Fibroblast of lung (primary cell): Measurements from ENCODE around the gene A1CF. TPM values are rescaled to one million over a fixed set of nuclear protein-coding genes. Genes with fewer than 3 reads are reported as not detected.
"Not testable (repeated sequence)": the region's sequence is repeated elsewhere in the genome, so short reads cannot be mapped to it uniquely, and the experiment has no call there.

Experiments used
- DNase-seq, 2 donors: peaks; one replicate each; pipeline versions ENCODE4 v3.0.0 to v3.0.0-alpha.2; 2010; ENCODE audit warnings: low read depth in 2 of 2
- H2AFZ ChIP-seq: 2 replicates; pipeline ENCODE4 v1.5.1; 2012; ENCODE audit warnings: low read length, control low read depth, inconsistent platforms
- H3K27ac ChIP-seq: 2 replicates; pipeline ENCODE4 v1.5.1; 2011; ENCODE audit warnings: low read length, control low read depth; ENCODE audit not compliant: insufficient read depth
- H3K27me3 ChIP-seq: 2 replicates; pipeline ENCODE4 v1.5.1; 2011; ENCODE audit warnings: mild to moderate bottlenecking, low read length; ENCODE audit not compliant: control insufficient read depth, insufficient read depth
- H3K36me3 ChIP-seq: 2 replicates; pipeline ENCODE4 v1.5.1; 2011; ENCODE audit warnings: low read length; ENCODE audit not compliant: control insufficient read depth, insufficient read depth
- H3K4me1 ChIP-seq: 2 replicates; pipeline ENCODE4 v1.5.1; 2011; ENCODE audit warnings: low read length; ENCODE audit not compliant: control insufficient read depth, insufficient read depth; ENCODE audit errors: extremely low read depth
- H3K4me2 ChIP-seq: 2 replicates; pipeline ENCODE4 v1.5.1; 2011; ENCODE audit warnings: low read length, control low read depth; ENCODE audit not compliant: insufficient read depth; ENCODE audit errors: extremely low read depth
- H3K4me3 ChIP-seq, 4 experiments: fragments of 200-600 bp in 1 of 4; sonication (generic) in 1 of 4; replicated peaks in 1 of 4; 2 replicates each; pipeline ENCODE4 v1.5.1; 2011 to 2016; ENCODE audit warnings: low read length in 4 of 4, low read depth in 3 of 4, mild to moderate bottlenecking in 3 of 4, control low read depth in 2 of 4, inconsistent platforms in 1 of 4, mixed read lengths in 1 of 4; ENCODE audit not compliant: insufficient read depth in 1 of 4; ENCODE audit errors: control extremely low read depth in 1 of 4
- H3K79me2 ChIP-seq: 2 replicates; pipeline ENCODE4 v1.5.1; 2012; ENCODE audit warnings: mild to moderate bottlenecking, low read length, inconsistent platforms; ENCODE audit not compliant: control insufficient read depth, insufficient read depth
- H3K9ac ChIP-seq: 2 replicates; pipeline ENCODE4 v1.5.1; 2011; ENCODE audit warnings: mild to moderate bottlenecking, low read length, control low read depth; ENCODE audit not compliant: insufficient read depth
- H3K9me3 ChIP-seq: 2 replicates; pipeline ENCODE4 v1.5.1; 2012; ENCODE audit warnings: low read depth, low read length; ENCODE audit not compliant: control insufficient read depth, insufficient read depth
- H4K20me1 ChIP-seq: 2 replicates; pipeline ENCODE4 v1.5.1; 2011; ENCODE audit warnings: low read length; ENCODE audit not compliant: control insufficient read depth, insufficient read depth; ENCODE audit errors: extremely low read depth
- EZH2 ChIP-seq: IDR thresholded peaks from 2 replicates; pipeline ENCODE4 v1.5.1; 2012; ENCODE audit warnings: low read length, control low read depth, mild to moderate bottlenecking; ENCODE audit errors: missing control alignments
- polyA plus RNA-seq, 2 donors: library from polyadenylated mRNA; depleted of rRNA in 1 of 2; stranded (reverse) in 1 of 2; unstranded in 1 of 2; fragments of >200 nt; gene quantifications; 2 replicates each; pipeline ENCODE4 v1.2.1, GENCODE V29; 2011 to 2012; ENCODE audit warnings: missing spikeins in 1 of 2
- total RNA-seq: library from RNA; depleted of rRNA; stranded (reverse); fragments of >200 nt; gene quantifications from 2 replicates; pipeline ENCODE4 v1.2.1, GENCODE V29; 2014
- TF ChIP-seq, protein P1 (sequence below), 2 donors: IDR thresholded peaks in 1 of 2; conservative IDR thresholded peaks in 1 of 2; 1 replicate in 1 of 2; 2 replicates in 1 of 2; pipeline ENCODE4 v1.5.1; 2011 to 2012; ENCODE audit warnings: low read length in 2 of 2, control low read depth in 1 of 2, inconsistent platforms in 1 of 2, low read depth in 1 of 2, mild to moderate bottlenecking in 1 of 2

The A1CF gene
- total and polyA plus RNA-seq, 2 donors (not counting 1 experiment from before 2014, with no cell fraction given): not detected

DNA sequence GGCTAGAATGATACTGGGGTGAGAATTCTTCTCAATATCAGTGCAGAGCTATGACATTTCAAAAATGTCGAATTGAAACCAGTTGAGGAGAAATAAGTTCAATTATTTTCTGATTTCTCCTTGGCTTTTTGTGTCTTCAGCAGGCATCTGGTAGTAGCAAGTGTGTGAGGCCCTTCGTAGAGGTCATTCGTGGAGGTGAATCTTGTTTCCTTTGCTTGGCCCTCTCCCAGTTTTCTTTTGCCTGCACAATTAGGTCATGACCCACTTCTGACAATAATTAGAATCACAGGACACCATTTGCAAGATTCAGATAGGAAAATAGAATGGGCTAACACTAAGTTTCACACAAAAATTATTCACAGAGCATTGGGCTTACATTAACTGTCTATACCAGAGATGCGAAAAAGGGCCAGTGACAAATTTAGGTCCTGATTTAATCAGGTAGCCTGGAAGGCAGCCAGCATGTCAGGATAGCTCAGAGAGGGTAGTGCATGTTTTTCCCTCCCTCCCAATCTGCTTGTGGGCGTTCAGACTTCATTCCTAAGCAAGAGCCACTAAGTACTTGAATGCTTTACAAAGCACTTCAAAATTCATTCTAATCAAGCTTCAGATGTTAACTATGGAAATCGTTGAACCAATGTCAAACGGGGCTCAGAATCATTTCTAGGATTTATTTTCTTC is 24.0 kb upstream of the A1CF start:
- Histone ChIP-seq H3K4me2 (no peak overlapping the region), H2AFZ (no peak overlapping the region), H3K4me3 (no peak overlapping the region), H3K27me3 (no peaks in the 10 kb centered on the region), H3K79me2 (no peaks in the 10 kb centered on the region), H4K20me1 (no peaks in the 10 kb centered on the region), H3K9me3 (no peaks in the 10 kb centered on the region), H3K36me3 (no peaks in the 10 kb centered on the region), H3K9ac (no peak overlapping the region), H3K27ac (no peak overlapping the region), H3K4me1 (no peaks in the 10 kb centered on the region)
- no peak for DNase-seq
- TF ChIP-seq, protein P1, sequence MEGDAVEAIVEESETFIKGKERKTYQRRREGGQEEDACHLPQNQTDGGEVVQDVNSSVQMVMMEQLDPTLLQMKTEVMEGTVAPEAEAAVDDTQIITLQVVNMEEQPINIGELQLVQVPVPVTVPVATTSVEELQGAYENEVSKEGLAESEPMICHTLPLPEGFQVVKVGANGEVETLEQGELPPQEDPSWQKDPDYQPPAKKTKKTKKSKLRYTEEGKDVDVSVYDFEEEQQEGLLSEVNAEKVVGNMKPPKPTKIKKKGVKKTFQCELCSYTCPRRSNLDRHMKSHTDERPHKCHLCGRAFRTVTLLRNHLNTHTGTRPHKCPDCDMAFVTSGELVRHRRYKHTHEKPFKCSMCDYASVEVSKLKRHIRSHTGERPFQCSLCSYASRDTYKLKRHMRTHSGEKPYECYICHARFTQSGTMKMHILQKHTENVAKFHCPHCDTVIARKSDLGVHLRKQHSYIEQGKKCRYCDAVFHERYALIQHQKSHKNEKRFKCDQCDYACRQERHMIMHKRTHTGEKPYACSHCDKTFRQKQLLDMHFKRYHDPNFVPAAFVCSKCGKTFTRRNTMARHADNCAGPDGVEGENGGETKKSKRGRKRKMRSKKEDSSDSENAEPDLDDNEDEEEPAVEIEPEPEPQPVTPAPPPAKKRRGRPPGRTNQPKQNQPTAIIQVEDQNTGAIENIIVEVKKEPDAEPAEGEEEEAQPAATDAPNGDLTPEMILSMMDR (conservative IDR thresholded peaks at IDR 0.05 in 1 of 2, IDR thresholded peaks at IDR 0.05 in 1 of 2; ENCODE audit: low read depth in 1 of 2, low read length in 2 of 2): no peak
- no peak for TF ChIP-seq EZH2

DNA sequence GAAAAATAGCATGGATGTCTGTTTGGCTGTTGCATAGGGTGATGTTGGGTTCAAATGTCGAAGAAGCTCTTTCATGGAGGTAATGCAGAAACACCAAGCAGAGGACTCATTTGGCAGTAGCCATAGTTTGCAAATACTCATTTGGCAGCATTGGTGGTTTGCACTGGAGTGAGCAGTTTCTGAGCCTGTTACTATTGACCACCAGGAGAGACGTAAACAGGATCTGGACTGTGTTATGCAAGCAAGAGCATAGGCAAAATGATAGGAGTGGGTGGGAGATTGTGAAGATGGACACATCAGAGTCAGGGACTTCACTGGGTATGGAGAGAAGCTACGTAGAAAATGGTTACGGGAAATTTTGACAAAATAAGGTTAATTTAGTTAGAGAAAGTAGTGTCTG is 22.9 kb upstream of the A1CF start:
- no peak overlapping the region for H3K4me3 ChIP-seq
- no peak overlapping the region for H3K9ac ChIP-seq
- no peaks in the 10 kb centered on the region for H3K9me3 ChIP-seq
- DNase-seq: no peak
- no peak overlapping the region for H3K27ac ChIP-seq
- H3K27me3 ChIP-seq: no peaks in the 10 kb centered on the region
- H3K4me2 ChIP-seq: no peak overlapping the region
- TF ChIP-seq EZH2: no peak
- TF ChIP-seq, protein P1 (conservative IDR thresholded peaks at IDR 0.05 in 1 of 2, IDR thresholded peaks at IDR 0.05 in 1 of 2; ENCODE audit: low read depth in 1 of 2, low read length in 2 of 2): no peak
- no peaks in the 10 kb centered on the region for H3K79me2 ChIP-seq
- no peaks in the 10 kb centered on the region for H3K36me3 ChIP-seq
- H3K4me1 ChIP-seq: no peaks in the 10 kb centered on the region
- no peaks in the 10 kb centered on the region for H4K20me1 ChIP-seq
- no peak overlapping the region for H2AFZ ChIP-seq

- not testable (repeated sequence) for H3K79me2 ChIP-seq, H3K9me3 ChIP-seq, H2AFZ ChIP-seq, H3K4me2 ChIP-seq, H3K27ac ChIP-seq, H3K4me1 ChIP-seq, DNase-seq, H3K4me3 ChIP-seq, H4K20me1 ChIP-seq, H3K36me3 ChIP-seq, H3K9ac ChIP-seq, H3K27me3 ChIP-seq
Observed at GRCh38 chr10:50905797-50906196, 20.4 kb upstream of the A1CF start.
